VCaP (cell line): Measurements from ENCODE around the gene ADAMTSL2.

Experiments
- H3K27ac ChIP-seq: fragments of 450-650 bp; 2 replicates; pipeline ENCODE4 v1.5.1; 2017
- TF ChIP-seq, protein P1 (sequence below): fragments of 450-650 bp; conservative IDR thresholded peaks from 2 replicates; pipeline ENCODE4 v1.5.1; 2017; ENCODE audit warnings: mild to moderate bottlenecking, moderate library complexity

ADAMTSL2 gene

GRCh38 chr9:133516256-133516960 lies 18.1 kb upstream of the ADAMTSL2 start:
- TF ChIP-seq, protein P1, sequence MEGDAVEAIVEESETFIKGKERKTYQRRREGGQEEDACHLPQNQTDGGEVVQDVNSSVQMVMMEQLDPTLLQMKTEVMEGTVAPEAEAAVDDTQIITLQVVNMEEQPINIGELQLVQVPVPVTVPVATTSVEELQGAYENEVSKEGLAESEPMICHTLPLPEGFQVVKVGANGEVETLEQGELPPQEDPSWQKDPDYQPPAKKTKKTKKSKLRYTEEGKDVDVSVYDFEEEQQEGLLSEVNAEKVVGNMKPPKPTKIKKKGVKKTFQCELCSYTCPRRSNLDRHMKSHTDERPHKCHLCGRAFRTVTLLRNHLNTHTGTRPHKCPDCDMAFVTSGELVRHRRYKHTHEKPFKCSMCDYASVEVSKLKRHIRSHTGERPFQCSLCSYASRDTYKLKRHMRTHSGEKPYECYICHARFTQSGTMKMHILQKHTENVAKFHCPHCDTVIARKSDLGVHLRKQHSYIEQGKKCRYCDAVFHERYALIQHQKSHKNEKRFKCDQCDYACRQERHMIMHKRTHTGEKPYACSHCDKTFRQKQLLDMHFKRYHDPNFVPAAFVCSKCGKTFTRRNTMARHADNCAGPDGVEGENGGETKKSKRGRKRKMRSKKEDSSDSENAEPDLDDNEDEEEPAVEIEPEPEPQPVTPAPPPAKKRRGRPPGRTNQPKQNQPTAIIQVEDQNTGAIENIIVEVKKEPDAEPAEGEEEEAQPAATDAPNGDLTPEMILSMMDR, result no peak
- no peak overlapping the region for H3K27ac ChIP-seq

DNA sequence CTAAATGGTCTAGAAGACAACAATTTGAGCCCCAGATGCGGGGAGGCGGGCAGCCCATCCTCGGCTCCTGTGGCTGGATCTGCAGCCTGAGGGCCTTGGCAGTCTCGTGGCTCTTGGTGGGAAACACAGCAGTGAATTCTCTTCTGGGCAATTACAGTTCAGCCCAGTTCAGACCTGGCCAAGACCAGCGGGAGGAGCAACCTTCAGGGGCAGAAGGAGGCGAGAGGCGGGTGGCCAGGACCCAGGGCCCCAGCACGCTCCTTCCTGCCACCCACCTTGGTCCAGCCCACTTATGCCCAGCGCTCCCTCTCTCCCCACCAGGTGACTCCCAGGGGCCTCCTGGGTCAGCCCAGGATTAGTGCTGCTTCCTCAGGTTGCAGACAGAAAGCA lies 17.5 kb upstream of the ADAMTSL2 start:
- no peak overlapping the region for H3K27ac ChIP-seq
- TF ChIP-seq, protein P1, result no peak

DNA sequence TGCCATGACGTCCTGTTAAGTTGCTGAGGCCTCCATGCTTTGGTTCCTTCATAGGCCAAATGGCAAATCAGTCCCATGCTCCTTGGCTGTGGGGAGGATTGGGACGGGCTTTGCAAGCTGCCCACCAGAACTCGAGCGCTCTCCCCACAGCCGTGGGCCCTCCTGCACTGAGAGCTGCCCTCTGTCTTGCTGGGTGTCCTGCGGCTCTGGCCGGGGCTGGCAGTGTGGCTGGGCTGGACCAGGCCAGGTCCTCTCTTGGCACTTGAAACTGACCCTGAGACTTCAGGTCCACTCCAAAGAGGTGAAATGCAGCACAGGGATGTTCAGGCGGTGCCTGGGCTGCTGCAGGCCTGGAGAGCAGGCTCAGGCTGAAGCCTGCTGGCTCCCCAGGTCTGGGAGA lies 16.8 kb upstream of the ADAMTSL2 start:
- H3K27ac ChIP-seq, result no peak overlapping the region
- TF ChIP-seq, protein P1, result no peak

DNA sequence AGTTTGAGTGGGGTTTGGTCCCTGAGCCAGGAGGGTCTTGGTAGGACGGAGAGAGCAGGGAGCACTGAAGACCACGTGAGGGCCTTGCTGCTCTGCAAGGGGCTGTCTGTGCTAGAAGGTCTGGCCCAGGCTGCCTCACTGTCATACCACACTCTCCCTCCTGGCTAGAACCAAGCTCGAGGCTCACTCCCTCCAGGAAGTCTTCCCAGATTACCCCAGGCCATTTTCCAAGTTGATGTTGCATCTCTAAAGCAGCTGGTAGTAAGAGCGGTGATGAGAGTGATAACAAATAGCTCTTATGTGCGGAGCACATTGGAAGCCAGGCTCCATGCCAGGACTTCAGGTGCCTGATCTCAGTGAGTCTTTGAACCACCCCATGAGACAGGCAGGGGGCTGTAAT lies 16.3 kb upstream of the ADAMTSL2 start:
- TF ChIP-seq, protein P1, result no peak
- H3K27ac ChIP-seq, result no peak overlapping the region

GRCh38 chr9:133518706-133519449 lies 15.6 kb upstream of the ADAMTSL2 start:
- TF ChIP-seq, protein P1, result no peak
- no peak overlapping the region for H3K27ac ChIP-seq

DNA sequence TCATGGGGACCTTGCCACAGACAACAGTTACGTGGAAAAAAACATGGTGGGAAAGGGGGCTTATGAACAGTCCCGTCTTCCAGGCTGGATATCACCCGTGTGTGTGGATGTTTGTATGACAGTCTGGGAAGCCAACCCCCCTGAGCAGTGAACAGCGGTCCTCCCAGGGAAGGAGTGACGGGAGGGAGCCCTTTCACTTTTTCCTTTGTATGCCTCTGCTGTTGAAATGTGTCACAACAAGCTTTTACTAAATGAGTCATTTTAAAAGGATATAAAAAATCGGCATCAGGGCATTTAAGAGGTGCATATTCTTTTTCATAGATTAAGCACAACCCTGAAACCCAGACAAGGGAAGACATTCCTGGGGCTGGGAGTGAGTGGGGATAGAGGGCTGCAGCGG lies 14.8 kb upstream of the ADAMTSL2 start:
- no peak overlapping the region for H3K27ac ChIP-seq
- TF ChIP-seq, protein P1, result no peak

DNA sequence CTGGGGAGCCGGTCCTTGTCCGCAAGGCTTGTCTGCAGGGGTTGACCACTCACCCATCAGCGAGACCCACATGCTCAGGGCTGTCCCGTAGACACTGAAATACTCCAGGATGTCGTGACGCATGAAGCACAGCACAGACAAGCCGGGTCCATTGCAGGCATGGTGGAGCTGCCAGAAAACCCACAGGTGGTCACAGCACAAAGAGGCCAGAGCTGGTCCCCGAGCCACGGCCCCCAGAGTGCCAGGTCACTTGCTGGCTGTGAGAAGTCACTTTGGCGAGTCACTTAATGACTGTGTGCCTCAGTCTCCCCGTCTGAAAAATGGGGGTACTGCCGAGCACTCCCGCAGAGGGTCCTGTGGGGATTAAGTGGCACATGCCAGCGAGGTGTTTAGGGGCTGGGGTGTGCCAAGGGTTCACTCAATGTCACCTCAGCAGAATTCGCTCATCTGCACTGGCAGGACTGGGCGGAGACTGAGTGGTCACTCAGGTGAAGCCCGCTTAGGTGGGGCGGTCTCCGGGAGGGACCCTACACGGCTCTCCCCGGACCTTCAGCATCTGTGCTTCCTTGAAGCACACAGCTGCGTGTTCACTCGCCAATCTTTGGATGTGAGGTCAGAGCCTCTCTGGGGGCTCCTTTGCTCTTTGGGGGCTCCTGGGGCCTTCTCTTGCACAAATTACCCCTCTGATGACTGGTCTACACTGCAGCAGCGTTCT lies 14.2 kb upstream of the ADAMTSL2 start:
- no peak overlapping the region for H3K27ac ChIP-seq
- TF ChIP-seq, protein P1, result no peak
